Measurements from ENCODE around the gene ALOX12B.
"Not testable (repeated sequence)": the region's sequence is repeated elsewhere in the genome, so short reads cannot be mapped to it uniquely, and the experiment has no call there.

DNA sequence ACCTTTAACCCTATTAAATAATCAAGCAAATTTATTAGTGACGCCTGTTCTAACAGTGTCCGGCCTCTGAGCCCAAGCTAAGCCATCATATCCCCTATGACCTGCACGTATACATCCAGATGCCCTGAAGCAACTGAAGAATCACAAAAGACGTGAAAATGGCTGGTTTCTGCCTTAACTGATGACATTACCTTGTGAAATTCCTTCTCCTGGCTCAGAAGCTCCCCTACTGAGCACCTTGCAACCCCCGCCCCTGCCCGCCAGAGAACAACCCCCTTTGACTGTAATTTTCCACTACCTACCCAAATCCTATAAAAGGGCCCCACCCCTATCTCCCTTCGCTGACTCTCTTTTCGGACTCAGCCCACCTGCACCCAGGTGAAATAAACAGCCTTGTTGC, 25.7 kb downstream of the ALOX12B start:
- TF ChIP-seq, protein P1, sequence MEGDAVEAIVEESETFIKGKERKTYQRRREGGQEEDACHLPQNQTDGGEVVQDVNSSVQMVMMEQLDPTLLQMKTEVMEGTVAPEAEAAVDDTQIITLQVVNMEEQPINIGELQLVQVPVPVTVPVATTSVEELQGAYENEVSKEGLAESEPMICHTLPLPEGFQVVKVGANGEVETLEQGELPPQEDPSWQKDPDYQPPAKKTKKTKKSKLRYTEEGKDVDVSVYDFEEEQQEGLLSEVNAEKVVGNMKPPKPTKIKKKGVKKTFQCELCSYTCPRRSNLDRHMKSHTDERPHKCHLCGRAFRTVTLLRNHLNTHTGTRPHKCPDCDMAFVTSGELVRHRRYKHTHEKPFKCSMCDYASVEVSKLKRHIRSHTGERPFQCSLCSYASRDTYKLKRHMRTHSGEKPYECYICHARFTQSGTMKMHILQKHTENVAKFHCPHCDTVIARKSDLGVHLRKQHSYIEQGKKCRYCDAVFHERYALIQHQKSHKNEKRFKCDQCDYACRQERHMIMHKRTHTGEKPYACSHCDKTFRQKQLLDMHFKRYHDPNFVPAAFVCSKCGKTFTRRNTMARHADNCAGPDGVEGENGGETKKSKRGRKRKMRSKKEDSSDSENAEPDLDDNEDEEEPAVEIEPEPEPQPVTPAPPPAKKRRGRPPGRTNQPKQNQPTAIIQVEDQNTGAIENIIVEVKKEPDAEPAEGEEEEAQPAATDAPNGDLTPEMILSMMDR (conservative IDR thresholded peaks at IDR 0.05; ENCODE audit: low read length) = not testable (repeated sequence)
- not testable (repeated sequence) for TF ChIP-seq EZH2phosphoT487 (IDR thresholded peaks at IDR 0.05; ENCODE audit: borderline replicate concordance, low read depth, low read length)
